HG02610 (cell line): ENCODE results near the gene PTPRE.

Experiments
- ATAC-seq: cut with Tn5 transposase; IDR thresholded peaks from one replicate; pipeline ENCODE4 v1.9.1; 2021; ENCODE audit warnings: mild to moderate bottlenecking, moderate library complexity; ENCODE audit not compliant: unreplicated experiment

PTPRE gene, protein sequence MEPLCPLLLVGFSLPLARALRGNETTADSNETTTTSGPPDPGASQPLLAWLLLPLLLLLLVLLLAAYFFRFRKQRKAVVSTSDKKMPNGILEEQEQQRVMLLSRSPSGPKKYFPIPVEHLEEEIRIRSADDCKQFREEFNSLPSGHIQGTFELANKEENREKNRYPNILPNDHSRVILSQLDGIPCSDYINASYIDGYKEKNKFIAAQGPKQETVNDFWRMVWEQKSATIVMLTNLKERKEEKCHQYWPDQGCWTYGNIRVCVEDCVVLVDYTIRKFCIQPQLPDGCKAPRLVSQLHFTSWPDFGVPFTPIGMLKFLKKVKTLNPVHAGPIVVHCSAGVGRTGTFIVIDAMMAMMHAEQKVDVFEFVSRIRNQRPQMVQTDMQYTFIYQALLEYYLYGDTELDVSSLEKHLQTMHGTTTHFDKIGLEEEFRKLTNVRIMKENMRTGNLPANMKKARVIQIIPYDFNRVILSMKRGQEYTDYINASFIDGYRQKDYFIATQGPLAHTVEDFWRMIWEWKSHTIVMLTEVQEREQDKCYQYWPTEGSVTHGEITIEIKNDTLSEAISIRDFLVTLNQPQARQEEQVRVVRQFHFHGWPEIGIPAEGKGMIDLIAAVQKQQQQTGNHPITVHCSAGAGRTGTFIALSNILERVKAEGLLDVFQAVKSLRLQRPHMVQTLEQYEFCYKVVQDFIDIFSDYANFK

DNA sequence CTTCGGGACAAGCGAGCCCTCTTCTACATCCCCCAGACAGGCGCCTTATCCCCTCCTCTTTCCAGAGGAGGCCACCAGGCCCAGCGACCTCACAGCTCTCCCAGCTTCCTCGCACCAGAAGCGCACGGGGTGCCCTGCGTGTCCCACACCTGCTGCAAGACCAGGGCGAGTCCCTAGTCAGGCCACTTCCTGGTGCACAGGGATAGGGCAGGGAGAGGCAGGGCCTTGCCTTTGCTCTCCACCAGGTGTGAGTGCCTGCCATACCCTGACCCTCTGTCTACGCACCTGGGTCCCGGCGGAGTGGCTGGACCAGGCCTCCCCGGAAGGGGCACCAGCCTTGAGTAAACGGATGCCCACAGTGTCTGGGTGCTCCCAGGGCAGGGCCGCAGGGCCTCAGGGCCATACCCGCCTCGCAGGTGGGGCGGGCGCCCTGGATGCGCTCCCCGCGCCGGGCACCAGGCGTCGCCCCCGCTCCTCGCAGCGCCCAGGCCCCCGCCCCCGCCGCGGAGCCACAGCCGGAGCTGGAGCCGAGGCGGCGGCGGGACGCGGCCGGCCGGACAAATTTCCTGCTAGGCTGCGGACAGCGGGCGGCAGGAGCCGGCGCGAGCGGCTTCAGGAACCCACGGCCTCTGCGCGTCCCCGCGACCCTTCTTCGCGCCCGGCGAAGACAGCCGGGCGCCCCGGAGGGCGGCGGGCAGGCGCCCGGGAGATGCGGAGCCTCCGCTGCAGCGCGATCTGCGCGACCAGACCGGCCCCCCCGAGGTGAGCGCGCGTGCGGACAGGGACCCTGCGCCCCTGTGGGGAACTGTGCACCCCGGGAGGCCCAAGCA lies at the start of gene PTPRE:
Gene PTPRE, plus strand, starts transcription at position 556 of the 830 bp plus-strand sequence. CDS start 133,779 bp downstream, outside the sequence.
- ATAC-seq = peak; percentile 81

DNA sequence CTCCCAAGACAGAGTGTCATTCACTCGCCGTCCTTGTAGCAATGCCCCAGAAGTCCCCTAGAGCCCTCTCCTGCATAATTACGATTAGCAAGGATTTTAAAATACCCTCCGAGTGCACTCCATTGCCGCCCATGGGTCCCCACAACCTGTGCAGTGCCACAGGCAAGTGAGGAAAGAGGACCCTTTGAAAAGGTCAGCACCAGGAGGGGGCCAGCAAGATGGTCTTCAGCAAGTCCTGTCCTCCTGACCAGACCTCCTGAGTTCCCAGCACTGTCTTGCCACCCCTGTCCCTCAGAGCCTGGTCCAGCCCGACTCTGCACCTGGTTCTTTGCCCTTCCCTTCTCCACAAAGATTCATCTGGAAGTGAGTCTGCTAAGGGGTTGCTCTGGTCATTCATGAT lies 46.3 kb upstream of the PTPRE start:
- ATAC-seq = no peak

DNA sequence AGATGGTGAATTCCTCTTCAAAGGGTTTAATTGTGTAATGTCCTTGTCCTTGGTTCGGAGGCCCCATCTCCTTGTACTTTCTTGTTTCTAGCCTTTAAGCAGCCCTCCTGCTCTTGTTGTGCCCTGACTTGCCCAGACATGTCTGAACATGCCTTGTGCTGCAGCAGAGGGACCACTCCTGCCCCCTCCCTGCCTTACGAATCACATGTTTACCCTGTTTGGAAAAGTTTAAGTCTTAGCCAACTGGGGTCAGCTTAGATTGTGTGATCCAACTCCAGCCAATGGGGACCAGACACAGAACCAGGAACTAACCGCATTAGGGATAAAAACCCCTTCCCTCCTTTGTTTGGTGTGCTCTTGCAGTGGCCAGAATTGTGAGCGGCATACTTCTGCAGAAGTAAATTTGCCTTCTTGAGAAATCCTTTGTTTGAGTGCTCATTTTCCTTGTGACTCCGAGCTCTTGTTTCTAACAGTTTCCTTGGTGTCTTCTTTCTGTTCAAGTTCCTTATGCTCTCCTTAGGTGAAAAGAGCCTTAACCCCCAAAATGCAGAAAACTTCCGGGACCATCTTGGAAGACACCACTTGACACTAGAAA lies 43.6 kb upstream of the PTPRE start:
- no peak for ATAC-seq

DNA sequence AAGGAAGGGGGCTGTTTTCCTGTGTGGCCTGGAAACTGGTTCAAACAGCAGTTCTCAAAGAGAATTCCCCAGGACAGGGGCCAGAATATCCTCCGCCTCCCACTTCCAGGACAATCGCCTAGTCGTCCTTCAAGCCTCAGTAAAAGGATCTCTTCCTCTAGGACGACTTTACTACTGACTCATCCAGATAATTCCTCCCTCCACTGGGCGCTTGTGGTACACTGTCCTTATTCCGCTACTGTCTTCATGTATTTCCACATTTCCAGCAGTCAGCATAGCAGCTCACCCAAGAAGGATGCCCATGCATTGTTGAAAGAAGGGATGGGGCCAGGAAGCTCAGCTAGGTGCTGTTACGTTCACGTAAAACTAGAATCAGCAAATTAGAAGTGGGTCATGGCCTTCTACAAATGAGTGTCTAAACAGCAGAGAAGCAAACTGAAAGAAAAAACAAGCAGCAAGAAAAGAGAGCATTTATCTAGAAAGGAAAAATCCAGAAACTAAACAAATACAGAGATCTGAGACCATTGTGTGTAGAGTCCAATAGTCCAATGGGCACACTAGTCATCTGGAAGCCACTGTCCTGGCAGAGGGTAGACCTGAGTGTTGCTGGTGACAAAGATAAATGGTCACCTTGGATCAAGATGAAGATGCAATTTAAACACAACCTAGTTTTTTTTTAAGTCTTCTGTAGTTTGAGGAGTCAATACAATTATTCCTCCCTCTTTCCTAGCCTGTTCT lies 40.5 kb upstream of the PTPRE start:
- ATAC-seq = no peak

DNA sequence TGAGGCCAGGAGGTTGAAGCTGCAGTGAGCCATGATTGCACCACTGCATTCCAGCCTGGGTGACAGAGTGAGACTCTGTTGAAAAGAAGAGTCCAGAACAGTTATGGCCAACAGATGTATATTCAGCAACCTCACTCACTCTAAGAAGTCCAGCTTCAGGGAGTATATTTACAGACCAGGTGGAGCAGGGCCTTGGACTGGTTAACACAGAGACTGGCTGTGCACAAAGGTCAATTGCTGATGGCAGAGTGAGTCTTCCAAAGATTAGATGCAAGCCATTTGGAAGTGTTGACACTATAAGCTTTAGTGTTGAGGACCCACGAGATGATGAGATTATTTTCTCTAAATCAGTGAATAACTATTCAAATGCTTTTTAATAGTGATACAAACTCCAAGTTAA lies 39.1 kb upstream of the PTPRE start:
- no peak for ATAC-seq

DNA sequence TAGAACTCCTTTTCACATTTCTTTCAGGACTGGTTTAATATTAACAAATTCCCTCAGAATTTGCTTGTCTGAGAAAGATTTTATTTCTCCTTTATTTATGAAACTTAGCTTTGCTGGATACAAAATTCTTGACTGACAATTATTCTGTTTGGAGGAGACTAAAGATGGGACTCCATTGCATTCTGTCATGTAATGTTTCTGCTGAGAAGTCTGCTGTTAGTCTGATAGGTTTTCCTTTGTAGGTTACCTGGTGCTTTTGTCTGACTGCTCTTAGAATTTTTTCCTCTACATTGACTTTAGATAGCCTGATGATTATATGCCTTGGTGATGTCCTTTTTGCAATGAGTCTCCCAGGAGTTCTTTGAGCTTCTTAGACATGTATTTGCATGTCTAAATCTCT lies 37.6 kb upstream of the PTPRE start:
- ATAC-seq = no peak

DNA sequence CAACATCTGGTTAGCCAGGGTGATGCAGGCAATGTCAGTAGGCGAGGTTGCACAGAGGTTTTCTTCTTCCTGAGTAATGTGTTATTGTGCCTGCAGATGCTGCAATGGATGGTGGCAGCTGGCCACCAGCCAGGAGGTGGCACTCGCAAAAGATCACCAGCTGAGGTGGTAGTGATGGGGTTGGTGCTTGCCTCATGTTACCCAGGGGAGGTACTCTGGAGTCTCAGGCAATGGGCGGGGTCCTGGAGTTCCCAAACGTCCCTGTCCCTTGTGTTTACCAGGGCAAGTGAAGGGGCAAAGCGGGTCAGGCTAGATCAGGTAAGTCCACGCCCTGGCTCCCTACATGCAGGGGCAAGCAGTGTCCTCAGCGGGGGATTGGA lies 35.3 kb upstream of the PTPRE start:
- ATAC-seq = no peak

DNA sequence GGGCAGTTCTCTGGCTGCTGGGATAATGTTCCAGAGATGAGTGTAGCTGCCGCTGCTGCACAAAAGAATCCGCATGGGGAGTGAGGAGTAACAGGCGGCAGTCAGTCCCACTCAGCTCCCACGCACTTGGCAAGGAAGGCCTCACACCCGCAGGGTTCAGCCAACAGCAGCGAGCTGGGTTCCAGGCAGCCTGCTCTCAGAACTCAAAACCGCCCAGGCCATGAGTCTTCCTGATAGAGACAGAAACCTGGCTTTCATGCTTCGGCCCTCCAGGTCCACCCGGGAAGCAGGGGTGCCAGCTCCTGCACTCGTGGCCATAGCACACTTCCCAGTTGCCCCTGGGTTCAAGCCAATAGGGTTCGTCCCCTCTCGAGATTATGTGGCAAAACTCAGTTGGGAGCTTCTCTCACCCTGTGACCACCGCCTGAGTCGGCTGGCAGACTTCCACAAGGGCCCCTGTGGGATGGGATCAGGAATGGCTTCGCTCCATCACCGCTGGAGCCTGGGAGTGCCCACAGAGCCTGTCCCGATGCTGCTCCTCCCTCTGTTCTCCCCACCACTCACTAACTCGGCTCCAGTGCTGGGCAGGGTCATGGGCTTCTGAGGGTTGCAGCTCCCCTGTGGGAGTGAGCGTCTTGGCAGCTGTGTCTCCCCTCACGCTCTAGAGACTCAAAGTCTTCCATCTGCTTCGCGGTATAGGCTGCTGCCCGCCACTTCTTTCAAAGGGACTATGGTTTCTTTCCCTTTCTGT lies 34.7 kb upstream of the PTPRE start:
- ATAC-seq = no peak

DNA sequence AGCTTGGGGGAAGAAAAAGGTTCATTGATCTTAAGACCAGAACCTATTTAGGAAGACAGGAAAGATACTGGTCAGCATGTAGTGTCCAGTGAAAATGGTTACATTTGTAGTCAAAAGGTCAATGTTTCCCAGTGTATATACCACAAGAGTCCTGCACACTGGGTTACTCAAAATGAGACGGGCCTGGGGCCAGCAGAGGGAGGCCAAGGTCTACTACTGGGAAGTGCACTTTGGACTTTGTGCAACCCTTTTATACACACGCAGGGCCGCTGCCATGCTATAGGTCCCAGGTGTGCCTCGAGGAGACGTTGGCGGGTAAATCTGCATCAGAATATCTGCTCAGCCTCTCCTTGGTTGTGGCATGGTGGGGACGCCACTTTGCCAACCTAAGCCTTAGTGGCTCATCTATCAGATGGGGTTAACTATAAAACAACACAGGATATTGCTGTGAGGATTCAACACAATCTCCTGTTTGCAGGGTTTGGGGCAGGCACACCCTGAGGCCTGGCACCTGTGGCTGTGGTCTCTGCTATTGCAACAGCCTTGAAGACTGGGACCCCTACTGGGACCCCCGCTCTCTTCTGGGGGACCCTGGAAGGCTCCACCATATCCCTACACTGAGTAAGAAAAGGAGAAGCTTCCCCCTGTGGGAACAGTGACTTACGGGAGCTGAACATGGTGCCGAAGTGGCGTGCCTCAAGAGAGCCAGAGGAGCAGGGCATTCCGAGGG lies 33.9 kb upstream of the PTPRE start:
- no peak for ATAC-seq

DNA sequence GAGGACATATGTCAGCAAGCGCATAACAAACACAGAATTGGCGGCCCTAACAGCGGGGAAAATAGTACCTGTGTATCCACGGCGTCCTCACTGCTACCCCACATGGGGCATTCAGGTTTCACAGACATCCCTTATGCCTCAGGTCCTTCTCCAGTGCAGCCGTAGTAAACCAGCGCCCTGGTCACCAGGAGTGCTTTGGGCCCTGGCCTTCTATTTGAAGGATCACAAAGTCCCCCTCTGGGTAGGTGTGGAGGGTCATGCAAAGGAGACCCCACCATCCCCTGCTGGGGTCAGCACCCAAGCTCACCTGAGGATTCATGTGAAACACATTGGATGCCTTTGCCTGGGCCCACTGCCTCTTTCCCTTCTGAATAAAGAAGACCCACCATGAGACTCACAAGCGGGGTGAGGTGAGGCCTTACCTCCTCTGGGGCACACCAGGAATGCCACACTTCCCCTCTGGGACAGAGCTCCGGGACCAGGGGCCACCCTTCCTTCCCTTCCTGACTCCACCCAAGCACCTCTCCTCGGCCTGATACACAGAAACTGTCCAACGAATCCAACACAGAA lies 32.9 kb upstream of the PTPRE start:
- no peak for ATAC-seq

DNA sequence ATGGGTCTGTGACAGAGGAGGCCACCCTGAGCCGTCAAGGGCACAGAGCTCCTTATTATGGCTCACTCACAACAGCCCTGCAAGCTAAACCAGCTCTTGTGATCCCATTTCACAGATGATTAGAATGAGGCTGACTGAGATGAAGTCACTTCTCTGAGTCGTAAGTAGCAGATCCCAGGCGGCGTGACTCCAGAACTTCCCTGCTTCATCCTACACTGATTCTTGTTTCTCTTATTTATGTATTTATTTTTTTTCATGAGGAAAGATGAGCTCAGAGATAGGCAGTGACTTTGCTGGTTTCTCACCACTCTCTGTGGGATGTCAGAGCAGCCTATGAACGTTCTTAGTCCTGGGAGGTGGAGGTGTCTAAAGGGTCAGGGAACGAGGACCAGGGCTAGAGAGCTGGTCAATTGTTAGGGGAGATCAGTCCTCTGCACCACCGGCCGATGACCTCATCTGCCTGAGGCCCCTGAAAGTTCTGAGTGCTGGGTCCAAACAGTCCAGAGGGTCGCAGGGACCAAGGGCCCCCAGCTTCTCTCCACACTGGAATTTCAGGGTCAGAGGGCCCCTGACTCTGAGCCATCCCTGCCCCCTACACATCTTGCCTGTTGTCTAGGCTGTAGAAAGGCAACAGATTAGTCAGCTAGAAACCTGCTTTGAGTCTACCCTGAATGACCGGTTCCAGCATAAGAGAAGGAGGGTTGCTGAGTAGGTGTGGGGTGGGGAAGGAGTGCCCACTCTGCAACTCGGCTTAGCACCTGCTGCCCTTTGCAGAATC lies 32.0 kb upstream of the PTPRE start:
- no peak for ATAC-seq

DNA sequence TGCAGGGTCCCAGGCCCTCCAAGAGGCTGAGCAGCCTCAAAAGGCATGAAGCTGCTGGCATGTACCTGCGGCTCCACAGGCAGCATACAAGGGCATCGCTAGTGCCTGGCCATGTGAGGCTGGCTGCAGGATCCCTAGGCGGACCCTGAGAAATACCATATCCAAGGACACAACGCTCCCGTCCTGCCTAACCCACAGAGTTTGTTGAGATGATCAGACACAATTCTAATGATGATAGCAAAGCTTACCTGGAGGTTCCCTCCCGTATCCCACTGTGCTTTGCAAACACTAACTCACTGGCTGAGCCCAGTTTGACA lies 31.5 kb upstream of the PTPRE start:
- no peak for ATAC-seq

DNA sequence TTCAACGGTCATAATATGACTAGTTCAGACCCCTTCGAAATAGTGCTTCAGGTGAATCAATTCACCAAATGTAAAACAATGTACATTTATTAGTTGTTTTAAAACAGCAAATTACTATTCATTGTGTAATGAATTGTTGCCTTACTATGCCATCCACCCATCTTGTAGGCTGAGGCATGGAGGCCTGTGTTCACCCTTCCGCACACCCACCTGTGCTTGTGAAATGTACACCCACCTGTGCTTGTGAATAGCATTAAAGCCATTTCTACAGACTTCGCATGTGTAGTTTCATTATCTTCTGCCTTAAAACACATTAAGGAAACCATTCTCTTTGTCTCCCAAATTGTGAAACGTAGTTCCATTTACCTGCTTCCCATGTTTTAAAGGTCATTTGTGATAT lies 31.0 kb upstream of the PTPRE start:
- no peak for ATAC-seq

DNA sequence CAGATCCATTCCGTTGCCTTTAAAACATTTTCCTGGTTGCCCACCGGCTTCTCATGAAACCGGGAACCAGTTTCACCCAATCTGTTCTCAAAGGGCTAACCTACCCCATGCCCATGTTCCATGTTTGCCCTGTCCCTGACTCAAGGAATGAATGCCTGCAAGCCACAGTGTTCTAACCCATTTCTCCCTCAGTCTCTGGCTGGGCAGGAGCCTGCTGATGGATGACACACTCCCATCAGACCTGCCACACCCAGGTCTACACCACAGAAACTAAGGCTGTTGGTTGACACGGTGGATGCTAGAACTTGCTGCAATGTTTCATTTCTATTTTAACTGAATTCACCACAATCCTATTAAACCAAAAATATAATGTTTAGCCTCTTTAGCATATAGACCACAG lies 29.8 kb upstream of the PTPRE start:
- ATAC-seq = no peak

DNA sequence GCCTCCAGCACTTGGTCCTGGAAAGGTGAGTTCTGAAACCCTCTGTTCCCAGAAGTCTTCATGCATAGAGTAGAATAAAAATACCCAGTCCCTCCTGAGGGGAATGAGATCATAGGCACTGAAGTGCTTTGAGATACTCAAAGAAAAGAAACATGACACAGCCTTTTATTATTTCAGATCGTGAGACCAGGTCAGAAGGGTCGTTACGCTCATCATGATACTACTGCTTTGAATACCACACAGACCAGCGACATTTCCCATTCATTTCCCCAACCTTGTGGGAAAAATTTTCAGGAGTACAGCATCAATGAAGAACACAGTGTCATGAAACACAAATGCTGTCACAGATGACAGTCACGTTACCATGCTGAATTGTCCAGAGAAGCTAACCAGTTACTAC lies 29.2 kb upstream of the PTPRE start:
- ATAC-seq = no peak

DNA sequence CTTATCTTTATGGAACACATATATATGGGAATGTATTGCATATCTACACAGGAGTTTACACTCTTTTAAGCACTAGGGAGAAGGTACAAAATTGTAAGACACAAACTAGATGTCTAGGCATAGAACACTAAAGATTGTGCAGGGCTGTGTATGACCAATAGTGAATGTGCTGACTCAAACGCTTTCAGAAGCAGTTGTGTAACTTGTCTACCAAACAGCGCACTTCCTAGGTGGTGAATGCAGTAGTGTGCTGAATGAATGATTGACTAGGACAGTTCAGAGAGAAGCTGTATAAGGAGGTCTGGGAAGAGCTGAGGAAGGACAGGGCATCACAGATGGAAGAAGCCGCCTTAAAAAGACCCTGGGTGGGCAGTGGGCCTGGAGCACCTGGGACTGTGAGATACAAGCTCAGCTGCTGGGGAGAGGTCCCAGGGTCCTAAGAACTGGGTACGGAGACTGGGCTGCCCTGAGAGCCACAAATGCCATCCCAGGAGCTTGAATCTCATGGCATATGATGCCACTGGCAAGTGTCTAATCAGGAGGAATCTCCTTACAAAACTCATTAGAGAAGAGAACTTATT lies 28.3 kb upstream of the PTPRE start:
- ATAC-seq = no peak

DNA sequence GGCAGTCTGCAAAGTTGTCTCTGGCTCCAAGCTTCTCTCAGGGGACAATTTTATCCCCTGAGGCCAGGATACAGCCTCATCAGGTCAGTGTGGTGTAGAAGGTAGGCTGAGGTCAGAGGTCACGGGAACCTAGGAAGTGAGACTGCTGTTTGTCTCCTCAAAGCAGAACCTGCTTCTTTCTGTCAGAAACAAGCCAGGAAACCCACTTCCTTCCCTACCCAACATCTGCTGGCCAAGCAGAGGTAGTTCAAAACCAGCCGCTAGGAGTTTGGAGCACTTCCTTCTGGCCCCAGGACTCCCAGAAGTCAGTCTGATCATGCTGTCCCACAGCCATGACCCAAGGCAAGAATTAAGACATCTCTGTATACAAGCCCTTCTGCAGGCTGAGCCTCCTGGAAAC lies 26.3 kb upstream of the PTPRE start:
- no peak for ATAC-seq

DNA sequence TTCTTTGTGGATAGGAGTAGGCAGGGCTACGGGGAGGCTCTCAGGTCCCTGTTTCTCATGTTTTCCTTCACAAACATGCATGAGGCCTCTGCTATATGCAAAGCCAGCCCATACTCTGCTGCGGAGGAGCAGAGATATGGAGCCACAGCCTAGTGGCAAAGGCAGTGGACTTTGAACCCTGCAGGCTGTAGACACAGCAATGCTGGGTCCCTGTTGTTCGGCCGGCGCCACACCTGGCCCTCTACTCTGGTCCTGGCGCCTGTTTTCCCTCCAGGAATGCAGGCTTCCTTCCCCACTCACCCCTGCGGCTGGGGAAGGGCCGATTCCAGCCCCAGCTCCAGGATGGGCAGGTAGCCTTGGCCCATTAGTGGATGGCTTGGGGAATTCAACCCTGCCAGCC lies 25.6 kb upstream of the PTPRE start:
- ATAC-seq = no peak
